Effector CD8-positive, alpha-beta T cell (primary cell): ENCODE measurements around the gene CFAP69.

Experiments used
- DNase-seq: peaks from one replicate; lab custom pipeline; 2025; lab: John Stamatoyannopoulos, UW
- total RNA-seq, 4 experiments: gene quantifications; one replicate each; lab custom pipeline; 2026; lab: John Stamatoyannopoulos, UW

CFAP69 gene, protein sequence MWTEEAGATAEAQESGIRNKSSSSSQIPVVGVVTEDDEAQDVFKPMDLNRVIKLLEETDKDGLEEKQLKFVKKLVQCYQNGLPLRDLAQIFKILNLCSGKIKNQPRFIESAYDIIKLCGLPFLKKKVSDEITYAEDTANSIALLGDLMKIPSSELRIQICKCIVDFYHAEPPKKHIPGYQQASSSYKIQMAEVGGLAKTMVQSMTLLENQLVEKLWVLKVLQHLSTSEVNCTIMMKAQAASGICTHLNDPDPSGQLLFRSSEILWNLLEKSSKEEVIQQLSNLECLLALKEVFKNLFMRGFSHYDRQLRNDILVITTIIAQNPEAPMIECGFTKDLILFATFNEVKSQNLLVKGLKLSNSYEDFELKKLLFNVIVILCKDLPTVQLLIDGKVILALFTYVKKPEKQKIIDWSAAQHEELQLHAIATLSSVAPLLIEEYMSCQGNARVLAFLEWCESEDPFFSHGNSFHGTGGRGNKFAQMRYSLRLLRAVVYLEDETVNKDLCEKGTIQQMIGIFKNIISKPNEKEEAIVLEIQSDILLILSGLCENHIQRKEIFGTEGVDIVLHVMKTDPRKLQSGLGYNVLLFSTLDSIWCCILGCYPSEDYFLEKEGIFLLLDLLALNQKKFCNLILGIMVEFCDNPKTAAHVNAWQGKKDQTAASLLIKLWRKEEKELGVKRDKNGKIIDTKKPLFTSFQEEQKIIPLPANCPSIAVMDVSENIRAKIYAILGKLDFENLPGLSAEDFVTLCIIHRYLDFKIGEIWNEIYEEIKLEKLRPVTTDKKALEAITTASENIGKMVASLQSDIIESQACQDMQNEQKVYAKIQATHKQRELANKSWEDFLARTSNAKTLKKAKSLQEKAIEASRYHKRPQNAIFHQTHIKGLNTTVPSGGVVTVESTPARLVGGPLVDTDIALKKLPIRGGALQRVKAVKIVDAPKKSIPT
- 0.12 to 0.54 (median 0.19) reads per million in 4 experiments for total RNA-seq

DNA sequence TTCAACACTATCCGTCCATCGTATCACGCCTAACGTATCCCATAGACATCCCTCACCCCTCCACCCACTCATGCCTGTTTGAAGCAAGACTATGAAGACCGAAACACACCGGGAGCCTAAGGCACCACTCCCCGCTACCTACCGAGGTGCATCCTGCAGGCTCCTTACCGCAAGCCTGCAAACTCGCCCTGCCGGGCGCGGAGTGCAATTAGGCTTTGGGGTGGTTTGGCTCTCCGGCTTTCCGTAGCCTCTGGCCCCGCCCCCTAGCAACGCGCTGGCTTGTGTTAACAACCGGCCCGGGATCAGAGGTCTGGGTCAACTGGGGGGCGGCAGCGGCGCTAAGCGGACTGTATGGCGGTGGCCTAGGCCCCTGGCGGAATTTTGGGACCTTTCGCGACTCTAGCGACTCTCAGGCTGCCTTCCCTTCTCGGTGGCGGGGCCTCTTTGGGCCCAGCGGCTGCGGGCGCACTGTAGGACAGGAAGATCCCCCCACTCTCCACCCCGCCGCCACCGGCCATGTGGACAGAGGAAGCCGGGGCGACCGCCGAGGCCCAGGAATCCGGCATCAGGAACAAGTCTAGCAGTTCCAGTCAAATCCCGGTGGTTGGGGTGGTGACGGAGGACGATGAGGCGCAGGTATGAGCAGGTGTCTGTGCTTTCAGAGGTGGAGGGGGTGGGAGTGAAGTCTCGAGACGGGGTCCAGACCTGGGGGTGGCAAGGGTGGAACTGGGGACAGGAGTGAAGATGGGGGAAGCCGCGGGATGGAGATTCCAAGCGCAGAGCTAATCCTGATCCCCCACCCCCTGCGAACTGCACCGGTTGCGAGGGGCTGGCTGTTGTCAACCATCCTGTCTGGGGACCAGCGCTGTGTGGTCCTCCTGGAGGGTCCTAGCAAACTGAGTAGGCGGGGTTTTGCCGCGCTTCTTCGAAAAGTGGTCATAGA lies at the start of gene CFAP69:
Gene CFAP69, plus strand, starts transcription at position 266 of the 943 bp plus-strand sequence. Its CDS starts 251 bp downstream, at position 517.
- DNase-seq, result peak; percentile 70

DNA sequence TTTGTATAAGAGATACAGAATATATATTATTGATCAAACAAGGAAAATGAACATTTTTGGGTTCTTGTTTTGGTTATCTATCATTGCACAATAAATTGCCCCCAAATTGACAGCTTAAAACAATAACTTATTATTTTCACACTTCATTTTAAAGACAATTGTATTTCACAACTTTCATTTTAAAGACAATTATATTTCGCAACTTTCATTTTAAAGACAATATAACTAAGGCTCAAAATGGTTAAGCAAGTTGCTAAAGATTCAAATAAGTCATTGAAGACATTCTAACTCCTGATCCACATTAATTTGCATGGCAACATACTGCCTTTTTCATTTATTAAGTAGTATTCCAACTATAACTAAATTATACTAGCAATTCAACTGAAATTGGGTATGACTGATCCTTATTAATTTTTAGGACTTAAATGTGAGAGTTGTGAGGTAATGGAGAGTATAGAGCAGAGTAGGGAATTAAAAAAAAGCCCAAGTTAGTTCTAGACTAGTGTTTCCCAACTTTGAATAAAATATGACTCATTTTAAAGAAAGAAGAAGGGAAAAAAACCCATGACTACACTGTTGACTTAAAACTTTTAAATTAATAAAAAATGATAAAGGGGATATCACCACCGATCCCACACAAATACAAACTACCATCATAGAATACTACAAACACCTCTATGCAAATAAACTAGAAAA lies 43.3 kb upstream of the CFAP69 start:
- no peak for DNase-seq

DNA sequence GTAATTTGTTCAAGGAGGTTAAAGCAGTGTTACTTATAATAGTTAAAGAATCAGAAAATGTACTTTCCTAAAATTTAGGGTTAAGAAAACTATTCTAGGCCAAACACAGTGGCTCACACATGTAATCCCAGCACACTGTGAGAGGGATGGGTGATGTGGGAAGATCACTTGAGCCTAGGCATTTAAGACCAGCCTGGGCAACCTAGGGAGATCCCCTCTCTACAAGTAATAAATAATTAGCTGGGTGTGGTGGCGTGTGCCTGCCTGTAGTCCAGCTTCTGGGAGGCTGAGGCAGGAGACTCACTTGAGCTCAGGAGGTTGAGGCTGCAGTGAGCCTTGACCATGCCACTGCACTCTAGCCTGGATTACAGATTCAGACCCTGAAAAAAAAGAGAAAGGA lies 37.0 kb upstream of the CFAP69 start:
- DNase-seq, result no peak

DNA sequence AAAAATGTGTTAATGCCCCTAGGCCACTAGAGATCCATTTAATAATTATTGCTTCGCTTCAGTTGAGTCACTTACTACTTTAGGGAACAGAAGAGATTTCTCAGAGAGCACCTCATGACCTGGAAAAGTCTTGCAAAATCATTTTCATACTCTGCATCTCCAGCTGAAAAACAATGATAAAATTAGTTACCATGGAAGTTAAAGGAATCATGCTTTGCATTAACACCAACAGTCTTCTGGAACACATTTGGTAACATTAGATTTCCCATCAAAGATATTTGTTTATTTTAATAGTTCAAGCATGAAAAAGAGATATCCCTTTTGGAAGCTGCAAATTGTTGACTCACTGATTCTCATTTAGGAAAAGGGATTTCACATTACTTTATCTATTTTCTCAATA lies 35.2 kb upstream of the CFAP69 start:
- no peak for DNase-seq

DNA sequence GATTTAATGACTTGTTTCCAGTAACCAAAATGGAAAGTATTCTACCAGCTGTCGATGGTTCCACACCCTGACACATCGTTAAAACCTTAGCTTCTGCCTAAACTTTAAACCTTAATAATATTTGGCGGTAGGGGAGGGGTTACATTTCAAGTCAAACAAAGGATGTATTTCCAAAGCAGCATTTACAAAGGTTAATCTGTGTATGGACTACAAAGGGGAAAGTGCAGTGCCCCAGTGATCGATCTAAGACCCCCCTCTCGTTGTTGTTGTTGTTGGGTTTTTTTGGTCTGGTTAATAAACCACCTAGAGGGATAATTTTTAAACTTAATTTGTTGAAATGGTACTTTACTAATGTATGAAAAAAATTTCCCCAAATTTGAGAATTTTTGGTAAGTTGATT lies 34.5 kb upstream of the CFAP69 start:
- no peak for DNase-seq

DNA sequence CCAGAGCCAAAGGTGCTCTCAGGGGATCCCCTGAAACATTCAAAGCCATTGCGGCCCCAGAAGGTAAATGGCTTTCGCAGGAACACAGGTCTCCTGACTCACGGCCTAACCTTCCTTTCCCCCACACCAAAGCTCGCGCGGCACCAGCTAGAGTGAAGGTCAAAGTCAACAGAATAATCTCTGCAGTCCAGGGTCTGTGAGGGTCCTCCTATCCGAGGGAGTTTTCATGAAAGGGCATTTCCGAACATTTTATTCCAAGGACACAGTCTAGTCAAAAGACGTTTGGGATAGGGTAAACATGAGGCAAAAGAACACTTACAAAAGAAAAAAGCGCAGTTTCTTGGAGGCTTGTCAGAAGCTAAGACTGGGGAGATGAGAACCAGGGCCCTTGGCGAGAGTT lies 34.0 kb upstream of the CFAP69 start:
- no peak for DNase-seq

DNA sequence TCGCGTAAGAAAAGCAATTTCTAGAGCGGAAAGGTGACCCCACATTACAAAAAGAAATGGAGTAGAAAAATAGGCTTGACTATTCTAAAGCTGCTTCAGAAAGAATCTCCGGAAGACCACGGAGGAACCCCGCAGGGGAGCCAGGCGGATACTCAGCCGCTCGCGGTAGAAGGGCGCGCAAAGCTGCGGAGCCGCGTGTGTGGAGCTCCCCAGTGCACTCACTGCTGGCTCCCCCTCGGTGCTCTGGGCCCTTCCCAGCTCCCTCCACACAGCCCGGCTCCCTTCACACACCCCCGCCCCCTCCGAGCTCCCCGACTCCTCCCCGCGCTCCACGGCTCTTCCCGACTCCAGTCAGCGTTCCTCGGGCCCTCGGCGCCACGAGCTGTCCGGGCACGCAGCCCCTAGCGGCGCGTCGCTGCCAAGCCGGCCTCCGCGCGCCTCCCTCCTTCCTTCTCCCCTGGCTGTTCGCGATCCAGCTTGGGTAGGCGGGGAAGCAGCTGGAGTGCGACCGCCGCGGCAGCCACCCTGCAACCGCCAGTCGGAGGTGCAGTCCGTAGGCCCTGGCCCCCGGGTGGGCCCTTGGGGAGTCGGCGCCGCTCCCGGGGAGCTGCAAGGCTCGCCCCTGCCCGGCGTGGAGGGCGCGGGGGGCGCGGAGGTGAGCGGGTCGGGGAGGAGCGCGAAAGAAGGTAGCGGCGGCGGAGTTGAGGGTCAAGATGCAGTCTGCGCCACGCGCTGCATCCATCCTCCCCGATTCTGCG lies 33.4 kb upstream of the CFAP69 start, which contains the start of gene STEAP2:
Gene STEAP2, plus strand, starts transcription at position 350 of the 758 bp plus-strand sequence. CDS start 13,343 bp downstream, outside the sequence.
- no peak for DNase-seq

DNA sequence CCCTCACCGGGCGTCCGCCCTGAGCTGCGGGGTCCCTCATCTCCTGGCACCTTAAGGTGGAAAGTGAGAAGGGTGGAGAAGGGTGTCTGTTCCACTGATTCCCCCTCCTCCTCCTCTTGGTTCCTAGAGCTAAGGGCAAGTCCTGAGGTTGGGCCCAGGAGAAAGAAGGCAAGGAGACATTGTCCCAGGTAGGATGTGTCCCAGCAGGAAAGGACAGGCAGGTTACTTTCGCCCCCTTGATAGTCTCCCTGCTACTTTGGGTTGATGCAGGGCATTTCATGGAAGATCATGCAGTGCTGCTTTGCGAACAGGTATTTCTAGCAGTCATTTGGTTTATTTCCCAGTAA lies 32.9 kb upstream of the CFAP69 start:
- no peak for DNase-seq

DNA sequence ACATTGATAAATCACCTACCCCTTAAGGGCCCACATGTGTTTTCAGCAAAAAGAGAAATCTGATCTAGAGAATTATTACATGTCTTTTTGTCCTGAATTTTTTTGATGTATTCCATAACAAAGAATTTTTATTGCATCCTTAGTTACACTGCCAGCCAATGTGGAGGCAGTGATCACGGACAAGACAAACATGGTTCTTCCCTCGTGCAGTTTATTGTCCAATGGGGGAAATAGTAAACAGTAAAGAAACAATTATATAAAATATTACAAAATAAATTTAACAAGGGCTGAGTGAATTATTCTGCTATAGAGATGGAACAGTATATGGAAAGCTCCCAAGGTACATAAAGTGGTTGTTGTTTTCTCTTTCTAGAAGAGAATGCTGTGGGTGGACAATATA lies 31.5 kb upstream of the CFAP69 start:
- DNase-seq, result no peak

DNA sequence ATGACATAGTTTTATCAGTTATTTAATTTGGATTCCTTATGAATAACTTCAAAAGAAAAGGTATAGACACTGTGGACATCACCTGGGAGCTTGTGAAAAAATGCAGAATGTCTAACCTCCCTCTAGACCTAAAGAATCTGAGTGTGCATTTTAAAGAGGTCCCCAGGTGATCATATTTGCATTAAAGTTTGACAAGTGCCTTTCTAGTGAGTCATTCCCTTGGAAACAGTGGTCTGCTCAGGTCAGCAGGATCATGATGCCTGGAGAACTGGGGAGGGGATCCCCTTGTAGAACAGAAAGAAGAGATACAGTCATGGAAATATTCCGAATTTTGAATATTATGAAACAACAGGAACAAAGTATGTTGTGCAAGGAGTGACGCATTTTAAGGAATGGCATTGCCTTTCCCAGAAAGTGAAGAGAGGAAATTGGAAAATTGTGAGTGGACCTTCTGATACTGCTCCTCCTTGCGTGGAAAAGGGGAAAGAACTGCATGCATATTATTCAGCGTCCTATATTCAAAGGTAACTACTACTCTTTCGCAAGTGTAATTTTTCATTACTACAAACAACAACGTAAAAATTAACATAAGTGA lies 28.8 kb upstream of the CFAP69 start:
- DNase-seq, result no peak

DNA sequence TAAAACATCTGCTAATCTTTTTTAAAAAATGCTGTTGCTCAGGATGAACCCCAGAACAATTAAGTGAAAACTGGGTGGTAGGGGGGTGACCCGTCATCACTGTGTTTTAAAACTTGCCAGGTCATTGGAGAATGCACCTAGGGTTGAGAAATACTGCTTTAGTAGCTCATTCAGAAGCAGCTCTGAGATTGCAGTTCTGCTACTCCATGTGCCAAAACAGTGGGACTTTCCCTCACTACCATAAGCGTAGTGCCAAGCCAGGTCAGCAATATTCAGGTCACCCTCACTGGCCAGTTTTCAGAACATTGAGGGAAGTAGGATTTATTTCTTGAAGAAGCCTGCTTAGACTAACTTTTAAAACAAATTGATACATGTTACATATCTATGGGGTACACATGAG lies 28.2 kb upstream of the CFAP69 start:
- no peak for DNase-seq

DNA sequence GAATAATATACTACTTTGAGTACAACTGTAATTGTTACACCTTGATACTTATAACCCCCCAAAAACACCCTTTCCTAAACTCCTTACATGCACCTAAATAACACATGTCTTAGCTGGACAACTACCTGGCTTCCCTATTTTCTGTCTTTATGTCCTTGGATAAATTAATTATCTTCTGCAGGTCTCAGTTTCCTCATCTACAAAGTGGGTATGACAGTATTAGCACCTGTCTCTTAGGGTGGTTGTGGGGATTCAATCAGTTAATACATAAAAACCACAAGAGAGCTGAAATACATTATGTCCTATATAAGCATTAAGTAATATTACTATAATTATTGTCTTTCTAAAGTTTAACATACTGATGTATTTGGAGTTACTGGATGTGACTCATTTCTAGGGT lies 22.6 kb upstream of the CFAP69 start:
- DNase-seq, result no peak

DNA sequence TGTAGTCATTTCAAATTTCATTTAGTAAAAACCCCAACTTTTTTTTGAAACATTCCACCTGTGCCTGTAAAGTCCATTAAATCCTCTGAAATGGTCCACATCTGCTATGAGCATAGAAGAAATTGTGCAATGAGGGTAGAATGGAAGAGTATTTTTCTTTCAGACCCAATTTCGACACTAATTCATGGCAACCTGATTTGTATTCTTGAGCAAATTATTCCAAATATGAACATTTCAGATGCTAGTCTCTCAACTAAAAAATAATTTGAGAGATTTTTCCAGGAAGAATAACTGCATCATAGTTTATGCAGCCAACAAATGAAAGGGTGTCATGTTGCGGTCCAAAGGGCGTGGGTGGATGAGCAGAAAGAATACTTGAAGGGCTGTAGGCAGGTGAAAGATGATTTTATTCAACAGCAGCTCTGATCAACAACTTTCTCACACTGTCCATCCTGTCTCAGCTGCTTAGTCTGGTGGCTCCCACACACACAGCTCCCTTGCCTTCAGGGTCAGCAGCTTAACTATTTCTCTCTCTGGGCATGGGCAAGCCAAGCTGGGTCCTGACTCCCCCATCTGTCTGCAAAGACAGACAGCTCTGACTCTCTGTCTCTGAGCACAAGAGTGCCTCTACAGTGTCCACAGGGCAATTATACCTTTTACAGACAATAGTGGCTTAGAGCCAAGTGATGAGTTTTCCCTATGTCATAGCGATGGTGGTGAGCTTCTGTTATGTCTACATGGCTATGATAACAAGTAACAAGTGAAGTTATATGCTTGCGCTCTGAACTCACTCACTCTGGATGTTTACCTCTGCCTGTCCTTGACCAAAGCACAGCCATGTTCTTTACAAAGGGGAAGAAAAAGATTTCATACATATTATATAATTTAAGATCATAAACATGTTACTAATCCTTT lies 21.9 kb upstream of the CFAP69 start:
- DNase-seq, result no peak

DNA sequence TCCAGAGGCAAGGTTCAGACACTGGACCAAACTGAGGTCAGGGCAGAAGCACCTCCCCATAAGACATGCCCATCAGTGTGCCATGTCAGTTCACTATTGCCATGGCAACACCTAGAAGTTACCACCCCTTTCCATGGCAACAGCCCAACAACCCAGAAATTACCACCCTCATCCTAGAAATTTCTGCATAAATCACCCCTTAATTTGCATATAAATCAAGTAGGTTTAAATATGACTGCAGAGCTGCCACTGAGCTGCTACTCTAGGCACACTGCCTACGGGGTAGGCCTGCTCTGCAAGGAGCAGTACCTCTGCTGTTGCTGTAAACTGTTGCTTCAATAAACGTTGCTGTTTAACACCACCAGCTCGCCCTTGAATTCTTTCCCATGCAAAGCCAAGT lies 20.8 kb upstream of the CFAP69 start:
- DNase-seq, result no peak

DNA sequence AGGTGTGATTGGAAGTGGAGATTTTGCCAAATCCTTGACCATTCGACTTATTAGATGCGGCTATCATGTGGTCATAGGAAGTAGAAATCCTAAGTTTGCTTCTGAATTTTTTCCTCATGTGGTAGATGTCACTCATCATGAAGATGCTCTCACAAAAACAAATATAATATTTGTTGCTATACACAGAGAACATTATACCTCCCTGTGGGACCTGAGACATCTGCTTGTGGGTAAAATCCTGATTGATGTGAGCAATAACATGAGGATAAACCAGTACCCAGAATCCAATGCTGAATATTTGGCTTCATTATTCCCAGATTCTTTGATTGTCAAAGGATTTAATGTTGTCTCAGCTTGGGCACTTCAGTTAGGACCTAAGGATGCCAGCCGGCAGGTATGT lies 19.8 kb upstream of the CFAP69 start:
- DNase-seq, result no peak

DNA sequence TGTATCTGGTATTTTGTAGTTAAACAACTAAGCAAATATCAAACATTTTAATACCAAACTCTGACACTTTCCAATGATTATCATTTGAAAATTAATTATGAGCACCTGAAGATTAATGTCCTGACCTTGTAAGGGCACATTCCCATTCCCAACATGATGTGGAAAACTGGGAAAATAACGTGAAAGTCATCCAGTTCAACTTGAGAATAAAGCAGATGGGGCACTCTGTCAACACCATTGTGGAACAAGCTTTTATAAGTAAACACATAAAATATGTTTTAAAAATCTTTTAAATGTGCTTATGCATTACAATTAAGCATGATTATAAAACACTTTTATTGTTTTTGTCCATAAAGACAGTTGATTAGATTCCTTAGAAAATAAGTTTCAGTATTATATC lies 19.4 kb upstream of the CFAP69 start:
- DNase-seq, result no peak

DNA sequence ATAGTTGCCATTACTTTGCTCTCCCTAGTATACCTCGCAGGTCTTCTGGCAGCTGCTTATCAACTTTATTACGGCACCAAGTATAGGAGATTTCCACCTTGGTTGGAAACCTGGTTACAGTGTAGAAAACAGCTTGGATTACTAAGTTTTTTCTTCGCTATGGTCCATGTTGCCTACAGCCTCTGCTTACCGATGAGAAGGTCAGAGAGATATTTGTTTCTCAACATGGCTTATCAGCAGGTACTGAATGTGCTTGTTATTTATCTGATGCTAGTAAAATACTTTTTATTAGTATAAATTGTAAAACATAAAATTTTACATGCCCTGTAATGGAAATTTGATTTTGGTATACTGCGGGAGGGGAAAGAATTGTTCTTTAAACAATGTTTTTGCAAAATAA lies 17.7 kb upstream of the CFAP69 start:
- DNase-seq, result no peak

DNA sequence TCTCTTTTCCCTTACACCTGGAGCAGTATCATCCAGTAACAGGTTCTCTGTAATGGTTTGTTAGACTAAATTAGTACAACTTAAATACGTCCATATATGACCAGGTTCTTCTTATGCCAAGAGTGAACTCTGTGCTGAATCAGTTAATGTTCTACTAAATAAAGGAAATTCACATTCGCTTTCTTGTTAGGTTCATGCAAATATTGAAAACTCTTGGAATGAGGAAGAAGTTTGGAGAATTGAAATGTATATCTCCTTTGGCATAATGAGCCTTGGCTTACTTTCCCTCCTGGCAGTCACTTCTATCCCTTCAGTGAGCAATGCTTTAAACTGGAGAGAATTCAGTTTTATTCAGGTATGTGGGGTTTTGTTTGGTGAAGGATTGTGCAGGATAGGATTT lies 15.3 kb upstream of the CFAP69 start:
- no peak for DNase-seq

DNA sequence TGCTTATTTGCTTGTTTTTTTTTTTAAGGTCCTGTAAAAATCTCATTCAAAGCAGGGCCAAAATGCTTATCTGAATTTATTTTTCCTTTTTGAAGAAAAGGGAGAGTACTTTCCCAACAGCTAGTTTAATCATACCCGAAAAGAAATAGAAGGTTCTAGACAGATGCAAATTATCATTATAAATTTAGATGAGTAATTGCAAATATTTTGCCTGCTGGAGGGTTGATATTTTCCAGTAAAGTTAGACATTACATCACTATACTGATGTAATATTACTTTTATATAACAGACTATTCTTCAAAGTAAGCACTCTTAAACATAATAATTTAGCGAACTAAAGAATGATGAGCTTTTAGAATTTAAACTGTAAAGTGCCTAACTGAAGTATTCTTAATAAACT lies 14.1 kb upstream of the CFAP69 start:
- no peak for DNase-seq
